WERI-Rb-1 (cell line): Measurements from ENCODE around the gene PSMA2.

ENCODE experiments used
- DNase-seq: peaks from one replicate; pipeline ENCODE4 v3.0.0-alpha.2; 2020
- H3K27ac ChIP-seq: fragments of 250-450 bp; sonication (Bioruptor Pico); 2 replicates; pipeline ENCODE4 v1.5.1; 2020; ENCODE audit warnings: mild to moderate bottlenecking, moderate library complexity
- H3K27me3 ChIP-seq: fragments of 250-450 bp; sonication (Bioruptor Pico); 2 replicates; pipeline ENCODE4 v1.5.1; 2021; ENCODE audit warnings: mild to moderate bottlenecking, low read depth, moderate library complexity; ENCODE audit not compliant: insufficient read depth, severe bottlenecking
- H3K36me3 ChIP-seq: fragments of 250-450 bp; sonication (Bioruptor Pico); 2 replicates; pipeline ENCODE4 v1.5.1; 2020; ENCODE audit warnings: mild to moderate bottlenecking, moderate library complexity
- H3K4me3 ChIP-seq: 2 replicates; pipeline ENCODE4 v1.5.1; 2011; ENCODE audit warnings: low read depth, mild to moderate bottlenecking, control low read depth, low read length
- H3K9me3 ChIP-seq: fragments of 250-450 bp; sonication (Bioruptor Pico); 2 replicates; pipeline ENCODE4 v1.5.1; 2021; ENCODE audit warnings: mild to moderate bottlenecking, moderate library complexity; ENCODE audit not compliant: severe bottlenecking
- TF ChIP-seq, protein P1 (sequence below): IDR thresholded peaks from 2 replicates; pipeline ENCODE4 v1.5.1; 2011; ENCODE audit warnings: low read depth, mild to moderate bottlenecking, control low read depth, inconsistent platforms, low read length

Gene PSMA2

DNA sequence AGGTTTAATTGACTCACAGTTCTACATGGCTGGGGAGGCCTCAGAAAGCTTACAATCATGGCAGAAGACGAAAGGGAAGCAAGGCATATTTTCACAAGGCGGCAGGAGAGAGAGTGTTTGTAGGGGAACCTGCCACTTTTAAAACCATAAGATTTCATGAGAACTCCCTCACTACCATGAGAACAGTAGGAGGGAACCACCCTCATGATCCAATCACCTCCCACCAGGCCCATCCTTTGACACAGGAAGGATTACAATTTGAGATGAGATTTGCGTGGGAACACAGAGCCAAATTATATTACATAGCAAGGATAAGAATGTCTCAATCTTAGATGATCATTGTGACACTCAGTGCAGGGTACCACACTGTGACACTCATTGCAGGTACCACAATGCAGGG lies 44.4 kb upstream of the PSMA2 start:
- H3K9me3 ChIP-seq = no peaks in the 10 kb centered on the region
- no peaks in the 10 kb centered on the region for H3K36me3 ChIP-seq
- H3K27ac ChIP-seq = no peak overlapping the region
- TF ChIP-seq, protein P1, sequence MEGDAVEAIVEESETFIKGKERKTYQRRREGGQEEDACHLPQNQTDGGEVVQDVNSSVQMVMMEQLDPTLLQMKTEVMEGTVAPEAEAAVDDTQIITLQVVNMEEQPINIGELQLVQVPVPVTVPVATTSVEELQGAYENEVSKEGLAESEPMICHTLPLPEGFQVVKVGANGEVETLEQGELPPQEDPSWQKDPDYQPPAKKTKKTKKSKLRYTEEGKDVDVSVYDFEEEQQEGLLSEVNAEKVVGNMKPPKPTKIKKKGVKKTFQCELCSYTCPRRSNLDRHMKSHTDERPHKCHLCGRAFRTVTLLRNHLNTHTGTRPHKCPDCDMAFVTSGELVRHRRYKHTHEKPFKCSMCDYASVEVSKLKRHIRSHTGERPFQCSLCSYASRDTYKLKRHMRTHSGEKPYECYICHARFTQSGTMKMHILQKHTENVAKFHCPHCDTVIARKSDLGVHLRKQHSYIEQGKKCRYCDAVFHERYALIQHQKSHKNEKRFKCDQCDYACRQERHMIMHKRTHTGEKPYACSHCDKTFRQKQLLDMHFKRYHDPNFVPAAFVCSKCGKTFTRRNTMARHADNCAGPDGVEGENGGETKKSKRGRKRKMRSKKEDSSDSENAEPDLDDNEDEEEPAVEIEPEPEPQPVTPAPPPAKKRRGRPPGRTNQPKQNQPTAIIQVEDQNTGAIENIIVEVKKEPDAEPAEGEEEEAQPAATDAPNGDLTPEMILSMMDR = no peak
- H3K27me3 ChIP-seq = no peaks in the 10 kb centered on the region
- no peak for DNase-seq
- no peak overlapping the region for H3K4me3 ChIP-seq

DNA sequence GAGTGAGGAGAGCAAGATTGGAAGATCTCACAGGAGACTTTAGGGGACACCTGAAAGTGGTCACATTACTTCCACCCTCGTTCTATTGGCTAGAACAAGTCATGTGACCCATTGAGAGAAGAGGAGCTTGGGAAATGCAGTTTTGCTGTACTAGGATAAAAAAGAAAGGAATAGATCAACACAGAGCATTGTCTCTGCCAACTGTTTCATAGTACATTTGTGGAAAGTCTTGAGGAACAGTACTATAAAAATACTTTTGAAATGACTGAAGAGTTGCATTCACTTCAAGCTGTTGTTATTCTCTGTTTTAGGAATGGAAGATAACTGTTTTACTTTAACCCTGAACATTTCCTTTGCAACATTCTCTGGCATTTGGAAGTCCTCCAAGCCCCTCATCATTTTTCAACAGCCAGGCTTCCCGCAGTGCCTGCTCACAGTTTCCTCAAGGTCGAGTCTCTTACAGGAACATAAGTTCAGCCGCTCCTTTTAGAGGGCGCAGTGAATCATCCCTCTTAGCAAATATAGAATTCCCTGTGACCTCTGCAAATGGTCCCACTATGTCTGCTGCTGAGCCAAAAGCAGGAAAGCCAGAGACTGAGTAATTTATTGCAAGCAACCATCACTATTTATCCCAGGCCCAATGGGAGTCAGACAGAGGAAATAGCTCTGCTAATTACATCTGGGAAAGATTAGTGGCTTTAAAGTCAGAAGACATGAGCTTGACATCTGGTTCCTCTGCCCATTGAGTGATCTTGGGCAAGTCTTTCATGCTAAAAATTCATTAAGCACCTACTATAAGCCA lies 40.9 kb upstream of the PSMA2 start:
- no peak for DNase-seq
- no peak overlapping the region for H3K27ac ChIP-seq

DNA sequence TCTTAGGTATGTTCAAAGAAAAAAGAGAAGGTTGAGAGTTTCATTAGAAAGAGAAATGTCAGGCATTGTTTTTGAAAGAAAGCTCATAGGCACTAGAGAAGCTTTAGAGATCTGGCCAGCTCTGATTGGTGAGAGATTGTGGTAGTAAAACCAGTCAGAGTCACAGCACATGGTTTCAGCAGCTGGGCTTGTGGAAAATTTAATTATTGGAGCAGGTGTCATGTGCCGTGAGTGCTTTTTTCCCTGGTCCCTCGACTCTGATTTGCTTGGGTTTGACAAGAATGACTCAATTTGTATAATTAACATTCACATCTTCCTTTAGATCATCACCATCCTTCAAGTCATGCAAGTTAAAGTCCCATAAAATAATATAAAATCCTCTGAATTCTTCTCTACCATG lies 35.4 kb upstream of the PSMA2 start:
- DNase-seq = no peak
- no peaks in the 10 kb centered on the region for H3K9me3 ChIP-seq
- TF ChIP-seq, protein P1 = no peak

More for the DNA sequence above, 40.9 kb upstream of the PSMA2 start:
- H3K27me3 ChIP-seq = no peaks in the 10 kb centered on the region
- TF ChIP-seq, protein P1 = no peak
- H3K36me3 ChIP-seq = no peaks in the 10 kb centered on the region
- no peaks in the 10 kb centered on the region for H3K9me3 ChIP-seq
- H3K4me3 ChIP-seq = no peak overlapping the region

DNA sequence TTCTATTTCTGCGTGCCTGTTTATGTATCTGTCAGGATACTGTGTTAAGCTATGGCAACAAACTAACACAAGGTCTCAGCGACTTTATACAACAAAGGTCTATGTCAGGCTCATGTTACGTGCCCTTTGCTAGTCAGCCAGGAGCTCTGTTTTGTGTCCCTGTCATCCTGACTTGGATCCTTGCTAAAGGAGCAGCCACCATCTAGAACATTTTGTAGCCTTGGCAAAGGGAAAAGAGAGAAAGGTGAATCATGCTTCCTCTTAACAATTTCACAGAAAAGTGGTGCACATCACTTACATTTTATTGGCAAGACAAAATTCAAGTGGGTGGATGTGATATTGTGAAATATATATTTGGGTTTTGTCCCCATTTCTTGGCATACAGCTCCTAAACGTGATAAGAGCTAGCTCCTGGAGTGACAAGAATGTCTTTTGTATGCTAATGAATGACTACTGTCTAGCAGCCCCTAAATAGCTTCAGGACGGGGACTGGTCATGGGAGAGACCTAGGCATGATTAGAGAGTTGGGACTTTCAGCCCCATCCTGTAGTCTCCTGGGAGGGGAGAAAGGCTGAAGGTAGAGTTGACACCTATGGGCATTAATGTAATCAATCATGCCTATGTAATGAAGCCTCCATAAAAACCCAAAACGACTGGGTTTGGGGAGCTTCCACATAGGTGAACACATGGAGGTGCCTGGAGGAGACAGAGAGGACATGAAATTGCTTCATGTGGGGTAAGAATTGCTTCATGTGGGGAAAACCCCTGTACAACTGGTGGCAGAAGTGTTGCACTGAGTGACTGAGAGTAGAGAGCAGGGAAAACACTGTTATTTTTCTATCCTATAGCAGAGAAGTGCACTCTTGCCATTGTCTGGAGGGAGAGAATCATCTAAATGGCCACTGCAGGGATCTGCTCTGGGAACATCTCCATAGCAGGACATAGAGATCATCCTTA lies 33.2 kb upstream of the PSMA2 start:
- Histone ChIP-seq H3K27me3 (no peaks in the 10 kb centered on the region), H3K36me3 (no peaks in the 10 kb centered on the region), H3K27ac (no peak overlapping the region), H3K9me3 (no peaks in the 10 kb centered on the region), H3K4me3 (no peak overlapping the region)
- TF ChIP-seq, protein P1 = no peak
- no peak for DNase-seq

More for the DNA sequence above, 35.4 kb upstream of the PSMA2 start:
- Histone ChIP-seq H3K4me3 (no peak overlapping the region), H3K27ac (no peak overlapping the region), H3K27me3 (no peaks in the 10 kb centered on the region), H3K36me3 (no peaks in the 10 kb centered on the region)

DNA sequence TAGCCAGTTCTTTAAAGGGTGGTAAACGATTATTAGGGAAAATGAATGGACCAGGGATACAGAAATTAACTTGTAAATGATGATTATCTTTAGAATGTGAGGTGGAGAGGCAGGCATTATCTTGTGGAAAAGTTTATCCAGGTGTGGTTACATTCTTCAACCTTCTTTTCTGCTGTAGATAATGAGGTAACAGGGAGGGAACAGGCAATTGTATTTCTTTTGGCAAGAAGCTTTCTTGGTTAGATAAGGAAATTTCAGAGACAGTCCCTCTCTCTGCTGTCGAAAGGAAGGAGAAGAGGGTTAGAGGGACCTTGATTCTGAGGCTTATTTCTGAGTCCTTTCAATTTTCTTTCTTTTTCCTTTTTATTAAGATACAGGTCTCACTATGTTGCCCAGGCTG lies 32.3 kb upstream of the PSMA2 start:
- TF ChIP-seq, protein P1 = no peak
- Histone ChIP-seq H3K36me3 (no peaks in the 10 kb centered on the region), H3K27me3 (no peaks in the 10 kb centered on the region), H3K27ac (no peak overlapping the region), H3K9me3 (peaks cover 2% of the 10 kb centered on the region), H3K4me3 (no peak overlapping the region)
- DNase-seq = no peak
